Suprapubic skin (tissue), 4 donors: ENCODE results near the gene CFHR2.

Source experiments
- EP300 ChIP-seq: sonication (generic); formaldehyde crosslinking; IDR thresholded peaks from one replicate; pipeline ENCODE4 v1.6.1; 2017; ENCODE audit warnings: antibody characterized with exemption
- POLR2A ChIP-seq, 2 donors: fragments of 450-650 bp; IDR thresholded peaks; one replicate each; pipeline ENCODE4 v1.6.1; 2017; ENCODE audit warnings: antibody characterized with exemption in 2 of 2, mild to moderate bottlenecking in 2 of 2, moderate library complexity in 2 of 2
- POLR2AphosphoS5 ChIP-seq, 3 donors: sonication (generic); formaldehyde crosslinking; IDR thresholded peaks; one replicate each; pipeline ENCODE4 v1.6.1; 2017; ENCODE audit warnings: antibody characterized with exemption in 3 of 3
- TF ChIP-seq, protein P1 (sequence below), 2 donors: fragments of 200-600 bp in 1 of 2; fragments of 450-650 bp in 1 of 2; sonication (generic) in 1 of 2; IDR thresholded peaks; one replicate each; pipeline ENCODE4 v1.5.1; 2016 to 2019; ENCODE audit warnings: antibody characterized with exemption in 2 of 2, mild to moderate bottlenecking in 1 of 2, moderate library complexity in 1 of 2

DNA sequence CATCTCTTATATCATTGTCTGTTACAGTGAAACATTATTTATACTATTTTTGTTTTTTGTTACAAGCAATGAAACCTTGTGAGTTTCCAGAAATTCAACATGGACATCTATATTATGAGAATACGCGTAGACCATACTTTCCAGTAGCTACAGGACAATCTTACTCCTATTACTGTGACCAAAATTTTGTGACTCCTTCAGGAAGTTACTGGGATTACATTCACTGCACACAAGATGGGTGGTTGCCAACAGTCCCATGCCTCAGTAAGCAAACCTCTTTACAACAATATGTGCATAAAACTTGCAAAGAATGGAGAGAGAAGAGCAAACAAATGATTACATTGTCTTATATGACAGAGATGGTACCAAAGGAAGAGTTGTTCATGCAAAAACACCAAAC, 33.3 kb upstream of the CFHR2 start:
- TF ChIP-seq, protein P1, sequence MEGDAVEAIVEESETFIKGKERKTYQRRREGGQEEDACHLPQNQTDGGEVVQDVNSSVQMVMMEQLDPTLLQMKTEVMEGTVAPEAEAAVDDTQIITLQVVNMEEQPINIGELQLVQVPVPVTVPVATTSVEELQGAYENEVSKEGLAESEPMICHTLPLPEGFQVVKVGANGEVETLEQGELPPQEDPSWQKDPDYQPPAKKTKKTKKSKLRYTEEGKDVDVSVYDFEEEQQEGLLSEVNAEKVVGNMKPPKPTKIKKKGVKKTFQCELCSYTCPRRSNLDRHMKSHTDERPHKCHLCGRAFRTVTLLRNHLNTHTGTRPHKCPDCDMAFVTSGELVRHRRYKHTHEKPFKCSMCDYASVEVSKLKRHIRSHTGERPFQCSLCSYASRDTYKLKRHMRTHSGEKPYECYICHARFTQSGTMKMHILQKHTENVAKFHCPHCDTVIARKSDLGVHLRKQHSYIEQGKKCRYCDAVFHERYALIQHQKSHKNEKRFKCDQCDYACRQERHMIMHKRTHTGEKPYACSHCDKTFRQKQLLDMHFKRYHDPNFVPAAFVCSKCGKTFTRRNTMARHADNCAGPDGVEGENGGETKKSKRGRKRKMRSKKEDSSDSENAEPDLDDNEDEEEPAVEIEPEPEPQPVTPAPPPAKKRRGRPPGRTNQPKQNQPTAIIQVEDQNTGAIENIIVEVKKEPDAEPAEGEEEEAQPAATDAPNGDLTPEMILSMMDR (IDR thresholded peaks at IDR 0.05): no peak
- no peak for TF ChIP-seq EP300
- no peak for TF ChIP-seq POLR2AphosphoS5 (IDR thresholded peaks at IDR 0.05)
- TF ChIP-seq POLR2A (IDR thresholded peaks at IDR 0.05): no peak
